Glutamatergic neuron (in vitro differentiated cells): ENCODE measurements around the gene PRDM1. TPM values are rescaled to one million over a fixed set of nuclear protein-coding genes. Genes with fewer than 3 reads are reported as not detected.

Source experiments
- DNase-seq: peaks from one replicate; pipeline ENCODE4 v3.0.0; 2022
- H3K27ac Mint-ChIP-seq: one replicate; pipeline ENCODE4 v1.8.0; 2020; ENCODE audit warnings: mild to moderate bottlenecking, mixed read lengths, inconsistent platforms; ENCODE audit not compliant: unreplicated experiment
- H3K27me3 Mint-ChIP-seq: one replicate; pipeline ENCODE4 v1.8.0; 2020; ENCODE audit warnings: mild to moderate bottlenecking, moderate library complexity, mixed read lengths, inconsistent platforms; ENCODE audit not compliant: unreplicated experiment
- H3K36me3 Mint-ChIP-seq: one replicate; pipeline ENCODE4 v1.8.0; 2020; ENCODE audit warnings: mild to moderate bottlenecking, mixed read lengths, inconsistent platforms; ENCODE audit not compliant: unreplicated experiment
- H3K4me1 Mint-ChIP-seq: one replicate; pipeline ENCODE4 v1.8.0; 2020; ENCODE audit warnings: mild to moderate bottlenecking, low read depth, mixed read lengths, inconsistent platforms; ENCODE audit not compliant: unreplicated experiment
- H3K4me3 Mint-ChIP-seq: one replicate; pipeline ENCODE4 v1.8.0; 2020; ENCODE audit warnings: mild to moderate bottlenecking, mixed read lengths, inconsistent platforms; ENCODE audit not compliant: unreplicated experiment
- H3K9me3 Mint-ChIP-seq: one replicate; pipeline ENCODE4 v1.8.0; 2020; ENCODE audit warnings: mild to moderate bottlenecking, moderate library complexity, mixed read lengths, inconsistent platforms; ENCODE audit not compliant: unreplicated experiment
- total RNA-seq: library from RNA; stranded (reverse); fragmentation: NEBNext Ultra II Directional; extraction: Animal tissue kit (Norgen Biotek cat#: 25700); gene quantifications from one replicate; pipeline ENCODE4 v1.2.1, GENCODE V29; 2021; ENCODE audit not compliant: unreplicated experiment
- TF ChIP-seq, protein P1 (sequence below): fragments of 200-600 bp; sonication (generic); IDR thresholded peaks from one replicate; pipeline ENCODE4 v1.5.0; 2021; ENCODE audit not compliant: partially characterized antibody, unreplicated experiment

The PRDM1 gene
- total RNA-seq, 1 donor from 2014 or later: not detected

DNA sequence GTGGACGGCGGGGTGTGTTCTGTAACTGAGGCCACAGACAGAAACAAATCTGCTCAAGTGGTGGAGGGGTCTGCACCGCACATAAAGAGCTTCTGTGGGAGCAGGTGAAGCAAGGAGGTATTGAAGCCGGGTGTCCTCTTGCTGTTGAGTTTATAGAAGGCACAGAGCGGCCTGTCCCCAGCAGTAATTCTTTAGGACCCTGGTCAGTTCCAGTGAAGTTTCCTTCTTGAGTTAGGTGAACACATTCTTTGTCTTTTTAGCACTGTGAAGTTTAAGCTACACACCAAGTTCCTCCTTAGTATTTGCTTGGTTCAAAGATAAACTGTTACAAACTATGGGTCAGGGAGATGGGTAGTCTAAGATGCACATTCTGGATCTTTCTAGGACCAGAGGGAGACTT lies 6.1 kb downstream of the PRDM1 start:
- Mint-ChIP-seq H3K4me3 (no peak overlapping the region), H3K27ac (no peak overlapping the region), H3K27me3 (no peaks in the 10 kb centered on the region), H3K9me3 (peaks cover 3% of the 10 kb centered on the region), H3K4me1 (peaks cover 4% of the 10 kb centered on the region), H3K36me3 (no peaks in the 10 kb centered on the region)
- DNase-seq: no peak
- TF ChIP-seq, protein P1, sequence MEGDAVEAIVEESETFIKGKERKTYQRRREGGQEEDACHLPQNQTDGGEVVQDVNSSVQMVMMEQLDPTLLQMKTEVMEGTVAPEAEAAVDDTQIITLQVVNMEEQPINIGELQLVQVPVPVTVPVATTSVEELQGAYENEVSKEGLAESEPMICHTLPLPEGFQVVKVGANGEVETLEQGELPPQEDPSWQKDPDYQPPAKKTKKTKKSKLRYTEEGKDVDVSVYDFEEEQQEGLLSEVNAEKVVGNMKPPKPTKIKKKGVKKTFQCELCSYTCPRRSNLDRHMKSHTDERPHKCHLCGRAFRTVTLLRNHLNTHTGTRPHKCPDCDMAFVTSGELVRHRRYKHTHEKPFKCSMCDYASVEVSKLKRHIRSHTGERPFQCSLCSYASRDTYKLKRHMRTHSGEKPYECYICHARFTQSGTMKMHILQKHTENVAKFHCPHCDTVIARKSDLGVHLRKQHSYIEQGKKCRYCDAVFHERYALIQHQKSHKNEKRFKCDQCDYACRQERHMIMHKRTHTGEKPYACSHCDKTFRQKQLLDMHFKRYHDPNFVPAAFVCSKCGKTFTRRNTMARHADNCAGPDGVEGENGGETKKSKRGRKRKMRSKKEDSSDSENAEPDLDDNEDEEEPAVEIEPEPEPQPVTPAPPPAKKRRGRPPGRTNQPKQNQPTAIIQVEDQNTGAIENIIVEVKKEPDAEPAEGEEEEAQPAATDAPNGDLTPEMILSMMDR: no peak

DNA sequence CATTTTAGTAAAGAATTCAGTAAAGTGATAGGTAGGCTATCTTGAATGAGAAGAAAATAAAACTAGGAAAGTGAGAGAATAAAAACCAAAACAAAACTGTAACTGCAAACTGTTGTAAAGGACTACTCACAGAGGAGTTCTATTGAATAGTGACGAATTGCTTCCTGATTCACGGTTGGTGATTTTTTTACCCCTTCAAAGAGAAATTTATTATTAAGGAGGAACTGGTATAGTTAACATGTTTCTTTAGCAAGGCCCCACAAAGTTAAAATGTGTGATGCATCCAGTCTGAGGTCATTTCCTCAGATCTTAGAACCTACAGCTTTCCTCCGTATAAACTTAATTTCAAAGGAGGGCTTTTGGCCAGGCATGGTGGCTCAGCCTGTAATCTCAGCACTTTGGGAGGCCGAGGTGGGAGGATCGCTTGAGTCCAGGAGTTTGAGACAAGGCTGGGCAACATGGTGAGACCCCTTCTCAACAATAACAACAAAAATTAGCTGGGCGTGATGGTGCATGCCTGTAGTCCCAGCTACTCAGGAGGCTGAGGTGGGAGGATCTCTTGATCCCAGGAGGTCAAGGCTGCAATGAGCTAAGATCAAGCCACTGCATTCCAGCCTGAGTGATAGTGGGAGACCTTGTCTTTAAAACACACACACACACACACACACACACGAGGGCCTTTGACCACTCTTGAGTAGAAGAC lies 8.3 kb downstream of the PRDM1 start:
- Mint-ChIP-seq H3K9me3 (peaks cover 1% of the 10 kb centered on the region), H3K27ac (no peak overlapping the region), H3K36me3 (no peaks in the 10 kb centered on the region), H3K27me3 (peaks cover 3% of the 10 kb centered on the region), H3K4me1 (peaks cover 22% of the 10 kb centered on the region), H3K4me3 (no peak overlapping the region)
- TF ChIP-seq, protein P1: no peak
- no peak for DNase-seq

DNA sequence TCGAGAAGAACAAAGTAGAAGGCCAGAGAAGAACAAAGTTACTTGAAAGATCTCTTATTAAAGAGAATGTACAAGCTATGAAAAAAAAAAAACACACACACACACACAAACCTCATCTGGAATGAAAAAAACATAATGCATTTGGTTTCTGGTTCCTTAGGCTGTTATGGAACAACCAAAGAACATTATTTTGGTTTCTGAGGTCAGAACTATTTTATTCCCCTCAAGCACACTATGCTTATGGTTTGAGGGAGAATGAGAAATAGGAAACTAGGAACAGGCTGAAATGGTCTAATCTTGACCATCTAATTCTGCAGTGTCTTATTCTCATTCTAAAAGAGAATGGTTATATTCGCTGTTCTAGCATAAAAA lies 8.8 kb downstream of the PRDM1 start:
- Mint-ChIP-seq H3K4me1 (peaks cover 24% of the 10 kb centered on the region), H3K36me3 (no peaks in the 10 kb centered on the region), H3K9me3 (peaks cover 1% of the 10 kb centered on the region), H3K27me3 (peaks cover 3% of the 10 kb centered on the region), H3K4me3 (no peak overlapping the region), H3K27ac (no peak overlapping the region)
- no peak for DNase-seq
- TF ChIP-seq, protein P1: no peak

DNA sequence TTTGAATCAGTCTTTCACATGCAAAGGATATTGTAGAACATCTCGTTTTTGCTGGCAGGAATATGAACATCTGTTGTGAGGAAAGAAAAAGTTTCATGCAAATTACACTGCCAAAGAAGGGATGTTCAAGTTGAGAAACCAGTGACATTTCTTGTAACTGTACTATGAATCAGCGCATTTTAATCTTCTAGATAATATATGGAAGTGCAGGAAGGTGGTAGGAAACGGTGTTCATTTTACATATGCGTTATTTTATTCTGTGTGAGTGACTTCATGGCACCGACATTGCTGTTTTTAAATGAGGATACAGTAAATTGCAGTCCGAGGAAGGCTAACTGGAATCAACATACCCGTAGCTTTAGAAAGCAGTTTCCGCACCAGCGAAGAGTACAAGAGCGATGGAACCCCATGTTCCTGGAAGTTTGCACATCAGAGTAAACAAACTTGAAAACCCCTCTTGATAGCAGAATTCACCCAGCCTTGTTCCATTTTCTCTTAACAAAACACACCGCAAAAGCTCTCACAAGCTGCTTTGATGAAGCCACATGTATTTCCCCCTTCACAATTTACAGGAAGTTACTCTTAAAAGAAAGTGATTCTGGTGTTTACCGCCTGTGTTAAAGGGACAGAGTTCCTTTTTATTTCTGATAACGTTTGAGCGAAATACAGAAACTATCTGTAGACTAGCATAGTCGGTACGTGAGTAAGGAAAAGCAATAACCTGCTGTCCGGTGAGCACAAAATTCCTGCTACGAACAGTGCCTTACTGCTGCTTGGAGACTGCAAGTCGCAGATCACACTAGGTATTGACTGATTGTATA lies 11.5 kb downstream of the PRDM1 start:
- TF ChIP-seq, protein P1: no peak
- H3K27ac Mint-ChIP-seq: no peak overlapping the region
- no peaks in the 10 kb centered on the region for H3K36me3 Mint-ChIP-seq
- H3K4me1 Mint-ChIP-seq: peaks cover 24% of the 10 kb centered on the region
- H3K27me3 Mint-ChIP-seq: peaks cover 3% of the 10 kb centered on the region
- DNase-seq: no peak
- peaks cover 1% of the 10 kb centered on the region for H3K9me3 Mint-ChIP-seq
- peak overlapping the region; percentile 67 for H3K4me3 Mint-ChIP-seq
